ENCODE results near the gene UQCRQ.

Gene UQCRQ

GRCh38 chr5:132915681-132916080 lies 49.2 kb downstream of the UQCRQ start:
- DNase-seq (ENCODE audit: low spot score), result no peak

GRCh38 chr5:132916086-132916485 lies 49.6 kb downstream of the UQCRQ start:
- no peak for DNase-seq (ENCODE audit: low spot score)

Data from iPS-NIHi11 (cell line).